Lower leg skin (tissue), 4 donors: ENCODE results near the gene COL4A2. TPM values are rescaled to one million over a fixed set of nuclear protein-coding genes. Genes with fewer than 3 reads are reported as not detected.
"Not testable (repeated sequence)": the region's sequence is repeated elsewhere in the genome, so short reads cannot be mapped to it uniquely, and the experiment has no call there.

Experiments used
- DNase-seq, 2 donors: peaks; one replicate each; pipeline ENCODE4 v3.0.0-alpha.2; 2019; ENCODE audit warnings: low spot score in 2 of 2
- H3K4me3 ChIP-seq: fragments of 200-600 bp; sonication (generic); 2 replicates; pipeline ENCODE4 v1.5.1; 2017; ENCODE audit warnings: mild to moderate bottlenecking, low read depth; ENCODE audit not compliant: poor library complexity, severe bottlenecking
- POLR2A ChIP-seq, 2 donors: fragments of 450-650 bp; IDR thresholded peaks; one replicate each; pipeline ENCODE4 v1.6.1; 2016 to 2017; ENCODE audit warnings: antibody characterized with exemption in 2 of 2, mild to moderate bottlenecking in 1 of 2, moderate library complexity in 1 of 2
- WGBS, 2 donors: methylation state at CpG; one replicate each; pipeline ENCODE4 v1.1.5; 2018; 5-methylcytosine and 5-hydroxymethylcytosine counted together
- intact Hi-C: fragments of 100-400 bp; cut with DNase I; formaldehyde crosslinking; loops from one replicate; pipeline ENCODE4 v1.15.0; 2023; ENCODE audit warnings: low total_unique reads
- total RNA-seq, 4 donors: library from RNA; depleted of rRNA; stranded (reverse); fragments of >200 nt; gene quantifications; one replicate each; pipeline ENCODE4 v1.1.0, GENCODE V29; 2016
- TF ChIP-seq, protein P1 (sequence below), 3 donors: fragments of 450-650 bp; IDR thresholded peaks; one replicate each; pipeline ENCODE4 v1.5.1; 2016; ENCODE audit warnings: antibody characterized with exemption in 3 of 3, mild to moderate bottlenecking in 3 of 3, moderate library complexity in 2 of 3

COL4A2 gene
- total RNA-seq, 4 donors from 2014 or later: 40.8 to 119 (median 58.9) TPM

DNA sequence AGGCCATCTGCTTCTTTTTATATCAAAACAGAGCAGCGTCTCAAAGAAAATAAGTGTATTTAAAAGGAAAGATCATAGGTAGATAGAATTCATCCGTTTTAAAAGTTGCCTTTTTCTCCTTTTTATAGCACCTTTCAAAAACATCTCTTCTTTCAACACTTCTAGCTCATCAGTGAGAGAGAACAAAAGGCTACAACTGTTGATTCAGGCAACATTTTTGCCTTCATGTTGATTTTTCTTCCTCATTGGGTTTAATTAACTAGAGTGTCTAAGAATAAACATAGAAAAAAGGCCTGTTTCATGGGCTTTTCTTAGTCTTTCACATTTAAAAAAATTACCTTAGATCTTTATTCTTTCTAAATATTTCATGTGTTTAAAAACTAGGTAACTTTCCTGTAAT lies 13.6 kb downstream of the COL4A2 start:
- intact Hi-C loops: no loop called here
- WGBS, 2 donors: 33 to 44% methylated on average over 2 of the region's 2 CpGs
- no peak for DNase-seq
- TF ChIP-seq POLR2A (IDR thresholded peaks at IDR 0.05): no peak
- TF ChIP-seq, protein P1, sequence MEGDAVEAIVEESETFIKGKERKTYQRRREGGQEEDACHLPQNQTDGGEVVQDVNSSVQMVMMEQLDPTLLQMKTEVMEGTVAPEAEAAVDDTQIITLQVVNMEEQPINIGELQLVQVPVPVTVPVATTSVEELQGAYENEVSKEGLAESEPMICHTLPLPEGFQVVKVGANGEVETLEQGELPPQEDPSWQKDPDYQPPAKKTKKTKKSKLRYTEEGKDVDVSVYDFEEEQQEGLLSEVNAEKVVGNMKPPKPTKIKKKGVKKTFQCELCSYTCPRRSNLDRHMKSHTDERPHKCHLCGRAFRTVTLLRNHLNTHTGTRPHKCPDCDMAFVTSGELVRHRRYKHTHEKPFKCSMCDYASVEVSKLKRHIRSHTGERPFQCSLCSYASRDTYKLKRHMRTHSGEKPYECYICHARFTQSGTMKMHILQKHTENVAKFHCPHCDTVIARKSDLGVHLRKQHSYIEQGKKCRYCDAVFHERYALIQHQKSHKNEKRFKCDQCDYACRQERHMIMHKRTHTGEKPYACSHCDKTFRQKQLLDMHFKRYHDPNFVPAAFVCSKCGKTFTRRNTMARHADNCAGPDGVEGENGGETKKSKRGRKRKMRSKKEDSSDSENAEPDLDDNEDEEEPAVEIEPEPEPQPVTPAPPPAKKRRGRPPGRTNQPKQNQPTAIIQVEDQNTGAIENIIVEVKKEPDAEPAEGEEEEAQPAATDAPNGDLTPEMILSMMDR (IDR thresholded peaks at IDR 0.05): no peak
- no peak overlapping the region for H3K4me3 ChIP-seq

DNA sequence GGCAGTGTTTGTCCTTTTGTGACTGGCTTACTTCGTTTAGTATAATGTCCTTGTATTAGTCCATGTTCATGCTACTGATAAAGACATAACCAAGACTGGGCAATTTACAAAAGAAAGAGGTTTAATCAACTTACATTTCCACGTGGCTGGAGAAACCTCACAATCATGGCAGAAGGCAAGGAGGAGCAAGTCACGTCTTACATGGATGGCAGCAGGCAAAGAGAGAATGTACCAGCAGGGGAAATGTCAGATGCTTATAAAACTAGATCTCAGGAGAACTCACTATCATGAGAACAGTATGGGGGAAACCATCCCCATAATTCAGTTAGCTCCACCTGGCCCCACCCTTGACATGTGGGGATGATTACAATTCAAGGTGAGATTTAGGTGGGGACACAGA lies 14.5 kb downstream of the COL4A2 start:
- WGBS, 2 donors: 86 to 87% methylated on average over 3 of the region's 3 CpGs
- intact Hi-C loops: not testable (repeated sequence)

DNA sequence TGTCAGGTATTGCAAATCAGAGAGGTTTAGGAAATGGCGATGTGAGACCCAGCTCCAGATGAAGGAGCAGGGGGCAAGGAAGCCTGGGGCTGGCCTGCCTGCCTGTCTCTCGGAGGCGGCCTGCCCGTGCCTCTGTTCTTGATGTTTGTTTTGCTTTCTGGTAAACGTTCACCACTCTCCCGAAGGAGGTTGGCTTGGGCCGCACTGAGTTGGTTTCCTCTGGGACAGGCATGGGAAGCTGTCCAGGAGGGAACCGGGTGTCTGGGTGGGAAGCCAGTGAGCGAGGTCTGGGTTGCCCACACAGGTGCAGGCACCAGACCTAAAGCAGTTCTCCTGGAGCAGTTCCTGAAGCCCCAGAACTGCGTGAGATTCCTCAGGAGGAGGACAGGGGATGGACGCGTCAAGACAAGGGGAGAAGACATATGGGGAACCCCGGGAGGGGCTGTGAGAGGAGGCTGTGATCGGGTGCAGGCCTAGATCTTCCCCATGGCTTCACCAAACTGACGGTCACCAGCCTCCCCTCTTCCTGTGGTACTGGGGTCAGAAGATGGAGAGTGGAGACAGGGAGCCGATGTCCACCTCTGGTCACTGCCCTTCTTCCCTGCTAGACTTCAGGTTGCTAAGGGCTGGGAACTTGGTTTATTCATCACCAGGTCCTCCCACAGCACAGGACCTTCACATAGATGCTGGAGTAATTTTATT lies 15.2 kb downstream of the COL4A2 start:
- no peak overlapping the region for H3K4me3 ChIP-seq
- intact Hi-C loops: no loop called here
- TF ChIP-seq POLR2A (IDR thresholded peaks at IDR 0.05): no peak
- TF ChIP-seq, protein P1 (IDR thresholded peaks at IDR 0.05): no peak
- WGBS, 2 donors: 74 to 88% methylated on average over 16 of the region's 16 CpGs
- peak in 1 of 2 donors; percentile 78 for DNase-seq

More for the DNA sequence above, 14.5 kb downstream of the COL4A2 start:
- DNase-seq: peak in 1 of 2 donors; percentile 15
- H3K4me3 ChIP-seq: not testable (repeated sequence)

DNA sequence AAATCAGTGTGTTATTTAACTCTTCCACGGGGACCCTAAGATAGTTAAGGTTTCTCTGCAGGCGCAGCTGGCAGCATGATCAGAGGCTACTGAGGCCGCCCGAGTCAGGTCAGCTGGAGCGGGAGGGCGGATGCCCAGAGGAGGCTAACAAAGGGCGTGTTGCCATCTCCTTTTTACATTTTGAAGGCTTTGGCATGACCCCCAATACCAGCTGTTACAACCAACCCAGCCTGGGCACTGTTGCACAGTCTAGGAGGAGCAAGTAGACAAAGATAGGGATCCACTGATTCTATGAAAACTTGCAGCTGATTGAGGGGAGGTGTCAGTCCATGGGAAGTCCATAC lies 15.7 kb downstream of the COL4A2 start:
- no peak overlapping the region for H3K4me3 ChIP-seq
- WGBS, 2 donors: 94 to 95% methylated on average over 7 of the region's 7 CpGs
- intact Hi-C loops: no loop called here
- peak in 1 of 2 donors; percentile 52 for DNase-seq
- no peak for TF ChIP-seq POLR2A (IDR thresholded peaks at IDR 0.05)
- TF ChIP-seq, protein P1 (IDR thresholded peaks at IDR 0.05): no peak

DNA sequence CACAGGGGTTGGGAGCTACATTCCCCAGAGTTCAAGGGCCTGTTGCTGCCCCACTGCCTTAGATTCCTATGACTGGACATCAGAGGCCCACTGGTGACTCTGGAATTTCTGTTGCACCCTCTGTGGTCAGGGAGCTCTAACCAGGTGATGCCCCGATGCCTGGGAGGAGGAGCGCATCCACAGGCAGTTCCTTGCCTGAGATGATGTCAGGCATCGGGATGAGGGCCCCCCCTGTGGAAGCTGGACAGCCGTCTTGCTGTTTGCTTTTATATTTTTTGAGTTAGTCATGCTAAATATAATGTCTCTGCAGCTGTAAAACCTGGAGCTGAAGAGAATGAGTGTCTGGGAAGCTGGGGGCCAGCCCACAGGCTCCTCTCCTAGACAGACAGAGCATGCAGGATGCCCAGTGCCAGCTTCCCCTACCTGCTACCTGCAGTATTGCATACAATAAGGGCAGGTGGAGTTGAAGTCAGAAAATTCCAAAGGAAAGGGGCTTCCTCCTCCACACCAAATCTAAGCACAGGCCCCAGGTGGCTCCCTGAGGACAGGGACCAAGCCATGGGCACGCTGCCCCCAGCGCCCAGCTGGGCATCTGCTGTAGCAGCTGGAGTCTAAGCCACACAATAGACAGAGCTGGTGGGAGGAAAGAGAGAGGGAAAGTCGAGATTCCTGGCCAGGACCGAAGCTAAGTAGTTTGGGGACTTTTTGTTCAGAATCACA lies 16.2 kb downstream of the COL4A2 start:
- intact Hi-C loops: no loop called here
- DNase-seq: peak in 1 of 2 donors; percentile 63
- TF ChIP-seq, protein P1 (IDR thresholded peaks at IDR 0.05): no peak
- TF ChIP-seq POLR2A (IDR thresholded peaks at IDR 0.05): no peak
- WGBS, 2 donors: 74 to 75% methylated on average over 8 of the region's 8 CpGs
- H3K4me3 ChIP-seq: no peak overlapping the region

DNA sequence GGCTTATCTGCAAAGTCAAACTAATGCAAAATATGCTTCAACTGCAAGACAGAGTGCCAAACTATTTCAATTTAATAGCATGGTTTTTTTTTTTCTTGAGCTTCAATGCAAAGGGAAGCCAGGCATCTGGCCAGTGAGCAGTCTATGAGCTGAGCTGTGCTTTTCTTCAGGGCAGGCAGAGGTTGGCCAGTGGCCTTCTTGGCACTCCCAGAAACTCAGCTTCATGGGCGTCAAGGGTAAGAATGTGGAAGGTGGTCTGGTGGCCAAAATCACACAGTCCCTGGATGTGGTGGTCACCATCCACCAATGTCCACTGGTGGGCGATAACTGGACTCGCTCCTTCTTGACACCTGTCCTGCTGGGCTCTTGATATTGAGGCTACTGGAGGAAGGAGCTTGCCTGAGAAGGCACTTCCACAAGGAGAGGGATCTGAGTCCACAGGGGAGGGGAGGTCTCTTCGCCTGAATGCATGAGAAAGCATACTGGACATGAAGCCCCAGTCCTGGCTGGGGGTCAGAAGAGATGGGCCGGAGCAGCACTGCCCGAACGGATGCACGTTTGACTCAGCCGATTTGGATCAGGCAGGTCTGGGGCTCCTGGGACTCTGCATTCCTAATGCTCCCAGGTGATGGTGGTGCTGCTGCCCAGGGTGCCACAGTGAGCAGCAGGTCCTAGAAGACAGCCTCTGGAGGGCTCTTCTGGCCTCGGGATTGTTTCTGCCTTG lies 17.1 kb downstream of the COL4A2 start:
- peak in 1 of 2 donors; percentile 61 for DNase-seq
- WGBS, 2 donors: 77 to 84% methylated on average over 10 of the region's 10 CpGs
- intact Hi-C loops: no loop called here
- TF ChIP-seq, protein P1 (IDR thresholded peaks at IDR 0.05): no peak
- no peak for TF ChIP-seq POLR2A (IDR thresholded peaks at IDR 0.05)
- H3K4me3 ChIP-seq: no peak overlapping the region
